ENCODE data around the gene MKI67. TPM values are rescaled to one million over a fixed set of nuclear protein-coding genes. Genes with fewer than 3 reads are reported as not detected.

MKI67 gene
- total and polyA plus RNA-seq, 2 of the 4 experiments (the other 2 are of a cell fraction), result 13.5 to 36.4 TPM

- in situ Hi-C loops (cut with MboI; ENCODE audit: low sequenced_read_pairs), result no loop called here
- H3K9me3 ChIP-seq (ENCODE audit: control insufficient read depth, insufficient read depth, low read length), result no peaks in the 10 kb centered on the region
- H2AFZ ChIP-seq (replicated peaks; ENCODE audit: low read length, poor library complexity), result no peak overlapping the region
- H3K4me1 ChIP-seq (ENCODE audit: control insufficient read depth, insufficient read depth, low read length), result no peaks in the 10 kb centered on the region
- no peak overlapping the region for H3K27ac ChIP-seq (ENCODE audit: insufficient read depth, low read length)
- no peaks in the 10 kb centered on the region for H3K79me1 ChIP-seq (ENCODE audit: low read depth in 1 of 2, low read length in 2 of 2)
- H3K14ac ChIP-seq (replicated peaks; ENCODE audit: low read depth, low read length), result no peak overlapping the region
- no peaks in the 10 kb centered on the region for H3K36me3 ChIP-seq (ENCODE audit: control insufficient read depth, insufficient read depth, low read length)
- dilution Hi-C loops (cut with HindIII; ENCODE audit: low sequenced_read_pairs, unreplicated experiment), result no loop called here
- no peak overlapping the region for H3K4me2 ChIP-seq (ENCODE audit: low read depth, low read length)
- no peak for DNase-seq
- TF ChIP-seq CTCF (conservative IDR thresholded peaks at IDR 0.05; ENCODE audit: low read depth, low read length), result no peak
- TF ChIP-seq SMC3 (IDR thresholded peaks at IDR 0.05; ENCODE audit: low read depth, low read length), result no peak
- TF ChIP-seq POLR2A (IDR thresholded peaks at IDR 0.05; ENCODE audit: low read depth, low read length), result no peak
- TF ChIP-seq NFE2L2 (IDR thresholded peaks at IDR 0.05; ENCODE audit: low read depth, low read length), result no peak
- no peak overlapping the region for H3K9ac ChIP-seq (ENCODE audit: low read depth, low read length)
- BruUV-seq (replicated peaks), result no TSS peak
- no peak overlapping the region for H4K8ac ChIP-seq (ENCODE audit: low read depth in 2 of 2, low read length in 2 of 2)
- CTCF ChIA-PET, result interaction anchor here (0.7 to 1.1 kb wide), 3 partner anchors 37 to 69 kb away, joined by 3 read pairs; no protein-coding TSS in a partner anchor
- ATAC-seq (ENCODE audit: low read depth), result no peak
- H2AK5ac ChIP-seq (ENCODE audit: low read depth, low read length), result no peak overlapping the region
- H4K91ac ChIP-seq (ENCODE audit: insufficient read depth, low read depth, low read length), result no peak overlapping the region
- H2BK5ac ChIP-seq (ENCODE audit: low read depth, low read length, poor library complexity, severe bottlenecking), result no peak overlapping the region
- intact Hi-C loops (cut with micrococcal nuclease), result no loop called here
- no peak overlapping the region for H3K23ac ChIP-seq (ENCODE audit: low read depth, low read length)
- no peak overlapping the region for H3K18ac ChIP-seq (ENCODE audit: low read depth, low read length)
- no peaks in the 10 kb centered on the region for H3K9me1 ChIP-seq (ENCODE audit: insufficient read depth, low read length)
- no peaks in the 10 kb centered on the region for H4K20me1 ChIP-seq (ENCODE audit: insufficient read depth, low read length)
- no peak overlapping the region for H2BK120ac ChIP-seq (ENCODE audit: low read depth, low read length)
- H2AK9ac ChIP-seq (replicated peaks; ENCODE audit: low read depth, low read length, poor library complexity), result no peak overlapping the region
- H3K4me3 ChIP-seq (ENCODE audit: insufficient read depth, low read depth, low read length), result no peak overlapping the region
- POLR2A ChIA-PET (ENCODE audit: unreplicated experiment), result no interaction called here
- no peak overlapping the region for H4K5ac ChIP-seq (ENCODE audit: low read depth, low read length)
- peaks cover 8% of the 10 kb centered on the region; the same call in 1 of the 2 replicates for H3K27me3 ChIP-seq (ENCODE audit: control insufficient read depth, insufficient read depth, low read length)
- H2BK15ac ChIP-seq (ENCODE audit: low read depth, low read length), result no peak overlapping the region
- H2BK20ac ChIP-seq (ENCODE audit: low read depth, low read length), result no peak overlapping the region
- H3K56ac ChIP-seq (ENCODE audit: extremely low read depth, insufficient read depth, low read length), result no peak overlapping the region
- no peak overlapping the region for H3K4ac ChIP-seq (ENCODE audit: low read depth, low read length)
- WGBS, 2 experiments (ENCODE audit: extremely low coverage in 2 of 2, insufficient read length in 1 of 2), result no CpG with 5 or more reads among the region's 4 CpGs
These were observed 45.0 kb downstream of the MKI67 start for GRCh38 chr10:128081222-128081621.
